GM13977 (cell line): Measurements from ENCODE around the gene LMBRD1.
"Not testable (repeated sequence)": the region's sequence is repeated elsewhere in the genome, so short reads cannot be mapped to it uniquely, and the experiment has no call there.

Source experiments
- DNase-seq: peaks from one replicate; pipeline ENCODE4 v3.0.0; 2012; ENCODE audit warnings: low spot score
- in situ Hi-C: fragments of 300-500 bp; cut with MboI; formaldehyde crosslinking; loops from one replicate; pipeline ENCODE4 v1.12.0; 2022; ENCODE audit warnings: low sequenced_read_pairs, low pct_unique_long_range_greater_than_20kb, mixed read lengths, inconsistent platforms; ENCODE audit not compliant: unreplicated experiment
- TF ChIP-seq, protein P1 (sequence below): IDR thresholded peaks from 2 replicates; pipeline ENCODE4 v1.5.1; 2012; ENCODE audit warnings: mild to moderate bottlenecking, control low read depth; ENCODE audit not compliant: insufficient read depth; ENCODE audit errors: extremely low read depth, missing control alignments

LMBRD1 gene

GRCh38 chr6:69789578-69789977 is 7.2 kb downstream of the LMBRD1 start:
- in situ Hi-C loops = no loop called here
- DNase-seq = no peak
- TF ChIP-seq, protein P1, sequence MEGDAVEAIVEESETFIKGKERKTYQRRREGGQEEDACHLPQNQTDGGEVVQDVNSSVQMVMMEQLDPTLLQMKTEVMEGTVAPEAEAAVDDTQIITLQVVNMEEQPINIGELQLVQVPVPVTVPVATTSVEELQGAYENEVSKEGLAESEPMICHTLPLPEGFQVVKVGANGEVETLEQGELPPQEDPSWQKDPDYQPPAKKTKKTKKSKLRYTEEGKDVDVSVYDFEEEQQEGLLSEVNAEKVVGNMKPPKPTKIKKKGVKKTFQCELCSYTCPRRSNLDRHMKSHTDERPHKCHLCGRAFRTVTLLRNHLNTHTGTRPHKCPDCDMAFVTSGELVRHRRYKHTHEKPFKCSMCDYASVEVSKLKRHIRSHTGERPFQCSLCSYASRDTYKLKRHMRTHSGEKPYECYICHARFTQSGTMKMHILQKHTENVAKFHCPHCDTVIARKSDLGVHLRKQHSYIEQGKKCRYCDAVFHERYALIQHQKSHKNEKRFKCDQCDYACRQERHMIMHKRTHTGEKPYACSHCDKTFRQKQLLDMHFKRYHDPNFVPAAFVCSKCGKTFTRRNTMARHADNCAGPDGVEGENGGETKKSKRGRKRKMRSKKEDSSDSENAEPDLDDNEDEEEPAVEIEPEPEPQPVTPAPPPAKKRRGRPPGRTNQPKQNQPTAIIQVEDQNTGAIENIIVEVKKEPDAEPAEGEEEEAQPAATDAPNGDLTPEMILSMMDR = no peak

GRCh38 chr6:69787436-69787835 is 9.4 kb downstream of the LMBRD1 start:
- in situ Hi-C loops = not testable (repeated sequence)

GRCh38 chr6:69785697-69786096 is 11.1 kb downstream of the LMBRD1 start:
- in situ Hi-C loops = no loop called here

More at GRCh38 chr6:69787436-69787835, 9.4 kb downstream of the LMBRD1 start:
- not testable (repeated sequence) for DNase-seq

GRCh38 chr6:69784595-69785377 is 12.0 kb downstream of the LMBRD1 start:
- no peak for DNase-seq
- TF ChIP-seq, protein P1 = no peak
- in situ Hi-C loops = no loop called here

More at GRCh38 chr6:69785697-69786096, 11.1 kb downstream of the LMBRD1 start:
- no peak for DNase-seq
- TF ChIP-seq, protein P1 = no peak

- no peak for DNase-seq
- in situ Hi-C loops = no loop called here
- TF ChIP-seq, protein P1 = no peak
Measured at GRCh38 chr6:69783108-69783507, 13.7 kb downstream of the LMBRD1 start.

DNA sequence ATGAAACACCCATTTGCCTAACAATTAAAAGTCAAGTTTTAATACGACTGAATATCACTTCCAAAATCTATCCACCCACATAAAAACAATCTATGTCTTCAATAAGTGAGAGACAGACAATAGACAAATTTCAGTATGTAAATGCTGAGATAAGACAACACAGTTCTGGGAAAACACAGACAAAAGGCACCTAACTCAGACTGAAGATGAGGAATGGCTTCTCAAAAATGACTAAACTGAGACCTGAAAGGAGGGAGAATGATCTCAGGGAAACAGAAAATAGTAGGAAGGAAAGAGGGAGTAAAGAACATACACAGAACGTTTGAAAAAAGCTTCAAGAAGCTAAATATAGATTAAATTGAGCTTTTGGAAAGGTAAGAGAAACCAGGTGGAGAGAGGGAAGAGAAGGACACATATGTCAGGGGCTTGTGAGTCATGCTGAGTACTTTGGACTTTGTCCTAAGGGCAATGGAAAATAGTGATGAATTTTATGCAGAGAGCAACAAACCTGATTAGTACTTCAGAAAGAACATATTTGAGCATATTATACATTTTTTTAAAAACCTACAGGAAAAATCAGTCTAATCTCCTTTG is 16.1 kb downstream of the LMBRD1 start:
- no peak for DNase-seq
- in situ Hi-C loops = no loop called here
- TF ChIP-seq, protein P1 = no peak

DNA sequence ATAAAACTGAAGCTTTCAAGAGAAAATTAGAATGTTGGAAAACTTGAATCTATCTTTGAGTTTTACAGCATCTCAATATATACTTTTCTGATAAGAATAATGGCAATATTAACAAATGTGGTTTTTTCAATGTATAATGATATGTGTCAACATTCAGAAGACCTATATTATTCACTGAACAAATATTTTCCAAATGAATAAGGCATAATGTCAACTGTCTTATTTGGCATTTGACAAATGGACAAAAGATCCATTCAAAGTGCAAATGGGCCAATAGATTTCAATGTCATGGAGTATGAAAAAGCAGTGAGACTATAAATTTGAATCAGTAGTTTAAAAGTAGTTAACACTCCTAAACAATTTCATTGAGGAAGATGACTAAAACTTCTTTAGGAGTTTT is 20.9 kb downstream of the LMBRD1 start:
- TF ChIP-seq, protein P1 = no peak
- DNase-seq = no peak
- in situ Hi-C loops = no loop called here
